Activated CD8-positive, alpha-beta memory T cell treated with anti-CD3 and anti-CD28 coated beads, Interleukin-2, amount 50 U/mL, for 4 hours (primary cell): ENCODE data around the gene ADAD1.

Source experiments
- DNase-seq: peaks from one replicate; pipeline ENCODE4 v3.0.0-alpha.2; 2020

ADAD1 gene

DNA sequence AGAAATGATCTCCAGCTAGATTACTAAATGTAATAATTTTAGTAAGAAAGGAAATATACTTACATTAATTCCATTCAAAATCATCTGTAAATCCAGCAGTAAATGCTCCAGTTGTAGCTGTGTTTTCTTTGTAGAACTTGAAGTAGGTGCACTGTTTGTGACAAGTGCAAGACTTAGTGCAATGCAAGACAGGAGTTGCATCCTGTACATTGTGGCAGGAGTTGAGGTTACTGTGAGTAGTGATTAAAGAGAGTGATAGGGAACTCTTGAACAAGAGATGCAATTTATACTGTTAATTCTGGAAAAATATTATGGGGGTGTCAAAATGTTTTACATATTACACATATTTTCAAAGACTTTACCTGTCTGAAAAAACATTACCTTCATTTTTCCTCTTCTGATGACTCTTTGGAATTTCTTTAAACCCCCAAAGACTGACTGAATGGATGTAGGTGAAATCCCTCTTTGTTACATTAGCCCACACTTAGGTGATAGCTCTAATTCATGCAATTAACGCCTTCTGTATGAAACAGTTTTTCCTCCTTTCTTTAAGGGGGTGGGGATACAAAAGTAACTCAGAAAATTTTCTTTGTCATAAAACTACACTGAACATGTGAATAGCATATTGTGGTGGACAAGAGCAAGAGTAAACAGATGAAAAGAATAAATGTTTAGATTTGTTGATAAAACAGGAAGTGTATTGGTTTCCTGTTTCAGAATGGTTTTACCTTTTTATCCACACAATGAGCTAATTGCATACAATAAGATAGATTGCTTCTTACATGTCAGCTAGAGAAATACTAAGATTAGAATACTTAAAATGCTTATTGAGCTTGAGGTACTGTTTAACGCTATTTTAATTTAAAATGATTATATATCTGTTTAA is 77.7 kb downstream of the ADAD1 start, which contains the start of gene IL2:
TSS of gene IL2 (minus strand) at position 495 of the 886 bp plus-strand sequence. CDS start at position 210, 285 bp downstream.
- DNase-seq: no peak

DNA sequence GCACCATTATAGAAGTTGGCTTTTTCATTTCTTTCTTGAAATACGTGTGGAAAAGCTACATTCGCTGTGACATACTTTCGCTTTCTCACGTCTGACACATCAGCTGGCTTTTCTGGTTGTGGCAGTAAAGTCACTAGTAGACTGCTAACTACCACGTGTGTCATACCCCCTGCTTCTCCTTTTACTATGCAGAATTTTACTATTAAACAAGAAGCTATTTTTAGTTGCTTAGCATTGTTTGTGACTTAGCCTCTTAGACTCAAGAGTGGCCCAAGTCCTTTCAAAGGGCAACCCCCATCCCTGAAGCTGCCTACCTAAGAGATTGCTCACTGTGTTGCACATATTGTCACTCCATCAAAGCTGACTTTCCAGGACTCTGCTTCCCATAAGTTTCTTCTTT is 79.8 kb downstream of the ADAD1 start:
- peak; percentile 34 for DNase-seq

DNA sequence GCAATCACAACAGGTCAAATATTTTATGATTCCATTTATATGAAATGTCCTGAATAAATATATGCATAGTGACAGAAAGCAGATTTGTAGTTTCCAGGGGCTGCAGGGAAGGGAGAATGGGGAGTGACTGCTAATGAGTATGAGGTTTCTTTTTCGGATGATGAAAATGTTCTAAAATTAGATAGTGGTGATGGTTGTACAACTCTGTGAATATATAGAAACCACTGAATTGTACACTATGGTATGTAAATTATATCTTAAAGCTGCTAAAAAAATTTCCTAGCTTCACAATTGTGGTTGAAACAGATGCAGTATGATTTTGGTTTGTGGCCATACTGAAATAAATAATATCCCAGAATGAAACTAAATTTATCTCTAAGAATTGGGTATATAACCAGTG is 90.6 kb downstream of the ADAD1 start:
- no peak for DNase-seq

DNA sequence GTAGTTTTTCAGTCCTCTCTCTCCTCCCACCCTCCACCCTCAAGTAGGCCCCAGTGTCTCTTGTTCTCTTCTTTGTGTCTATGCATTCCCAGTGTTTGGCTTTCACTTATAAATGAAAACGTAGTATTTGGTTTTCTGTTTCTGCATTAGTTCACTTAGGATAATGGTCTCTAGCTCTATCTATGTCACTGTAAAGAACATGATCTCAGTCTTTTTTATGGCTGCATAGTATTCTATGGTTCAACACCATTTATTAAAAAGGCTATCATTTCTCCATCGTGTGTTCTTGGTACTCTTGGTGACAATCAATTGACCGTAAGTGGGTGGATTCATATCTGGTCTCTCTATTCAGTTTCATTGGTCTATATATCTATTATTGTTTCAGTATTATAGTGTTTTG is 96.4 kb downstream of the ADAD1 start:
- DNase-seq: no peak

DNA sequence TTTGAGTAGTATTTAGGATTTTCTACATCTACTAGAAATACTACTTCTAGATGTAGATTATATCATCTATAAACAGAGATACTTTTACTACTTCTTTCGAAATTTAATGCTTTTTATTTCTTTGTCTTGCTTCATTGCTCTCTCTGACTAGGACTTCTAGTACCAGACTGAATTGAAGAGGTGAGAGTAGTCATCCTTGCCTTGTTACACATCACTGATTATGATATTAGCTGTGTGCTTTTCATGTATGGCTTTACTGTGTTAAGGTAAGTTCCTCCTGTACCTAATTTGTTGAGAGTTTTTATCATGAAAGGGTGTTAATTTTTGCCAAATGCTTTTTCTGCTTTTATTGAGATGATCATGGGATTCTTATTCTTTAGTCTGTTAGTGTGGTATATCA is 97.3 kb downstream of the ADAD1 start:
- DNase-seq: no peak

DNA sequence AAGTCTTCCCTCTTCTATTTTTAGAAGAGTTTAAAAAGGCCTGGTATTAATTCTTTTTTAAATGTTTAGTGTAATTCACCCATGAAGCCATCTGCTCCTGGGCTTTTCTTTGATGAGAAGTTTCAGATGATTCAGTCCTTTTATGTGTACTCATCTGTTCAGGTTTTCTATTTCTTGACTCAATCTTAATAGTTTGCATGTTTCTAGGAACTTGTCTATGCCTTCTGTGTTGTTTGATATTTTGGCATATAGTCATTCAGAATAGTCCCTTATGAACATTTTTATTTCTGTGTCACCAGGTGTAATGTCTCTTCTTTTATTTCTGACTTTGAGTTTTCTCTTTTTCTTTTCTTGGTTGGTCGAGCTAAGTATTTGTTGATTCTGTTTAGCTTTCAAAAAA is 97.9 kb downstream of the ADAD1 start:
- no peak for DNase-seq
